Neural progenitor cell (in vitro differentiated cells): Measurements from ENCODE around the gene RGSL1. TPM values are rescaled to one million over a fixed set of nuclear protein-coding genes. Genes with fewer than 3 reads are reported as not detected.
A peak's percentile ranks its signal among the peaks of the same experiment; 100 is the strongest.

ENCODE experiments used
- DNase-seq: peaks from one replicate; pipeline ENCODE4 v3.0.0-alpha.2; 2016; ENCODE audit warnings: low spot score
- H2AFZ ChIP-seq: fragments of 200-600 bp; sonication (generic); replicated peaks from 2 replicates; pipeline ENCODE4 v1.6.1; 2016; ENCODE audit warnings: antibody characterized with exemption
- H3F3A ChIP-seq: fragments of 200-600 bp; sonication (generic); 2 replicates; pipeline ENCODE4 v1.6.1; 2016; ENCODE audit warnings: antibody characterized with exemption, low read depth
- H3K27ac ChIP-seq: fragments of 200-600 bp; sonication (generic); 2 replicates; pipeline ENCODE4 v1.5.1; 2016; ENCODE audit warnings: mild to moderate bottlenecking
- H3K27me3 ChIP-seq: fragments of 200-600 bp; sonication (generic); 2 replicates; pipeline ENCODE4 v1.6.1; 2016; ENCODE audit warnings: mild to moderate bottlenecking, moderate library complexity
- H3K36me3 ChIP-seq: fragments of 200-600 bp; sonication (generic); 2 replicates; pipeline ENCODE4 v1.5.1; 2016
- H3K4me1 ChIP-seq: fragments of 200-600 bp; sonication (generic); 2 replicates; pipeline ENCODE4 v1.6.1; 2016; ENCODE audit warnings: mixed run types
- H3K4me2 ChIP-seq: fragments of 200-600 bp; sonication (generic); 2 replicates; pipeline ENCODE4 v1.6.1; 2016
- H3K4me3 ChIP-seq: fragments of 200-600 bp; sonication (generic); 2 replicates; pipeline ENCODE4 v1.5.1; 2016
- H3K79me2 ChIP-seq: fragments of 200-600 bp; sonication (generic); 2 replicates; pipeline ENCODE4 v1.6.1; 2016; ENCODE audit warnings: low read depth
- H3K9ac ChIP-seq: fragments of 200-600 bp; sonication (generic); 2 replicates; pipeline ENCODE4 v1.6.1; 2016
- H3K9me3 ChIP-seq: fragments of 200-600 bp; sonication (generic); 2 replicates; pipeline ENCODE4 v1.5.1; 2016; ENCODE audit warnings: low read depth
- H4K20me1 ChIP-seq: fragments of 200-600 bp; sonication (generic); 2 replicates; pipeline ENCODE4 v1.6.1; 2016; ENCODE audit warnings: low read depth
- H3K27ac Mint-ChIP-seq: 3 replicates; pipeline ENCODE4 v1.8.0; 2021; ENCODE audit warnings: mixed read lengths
- H3K27me3 Mint-ChIP-seq: 2 replicates; pipeline ENCODE4 v1.8.0; 2022; ENCODE audit warnings: low read depth, mild to moderate bottlenecking, inconsistent platforms, moderate library complexity, mixed read lengths; ENCODE audit not compliant: insufficient read depth
- H3K36me3 Mint-ChIP-seq: 3 replicates; pipeline ENCODE4 v1.8.0; 2021; ENCODE audit warnings: mixed read lengths
- H3K4me1 Mint-ChIP-seq: 3 replicates; pipeline ENCODE4 v1.8.0; 2021; ENCODE audit warnings: mixed read lengths
- H3K4me3 Mint-ChIP-seq: 3 replicates; pipeline ENCODE4 v1.8.0; 2021; ENCODE audit warnings: mild to moderate bottlenecking, moderate library complexity, mixed read lengths
- H3K9me3 Mint-ChIP-seq: 3 replicates; pipeline ENCODE4 v1.8.0; 2020; ENCODE audit warnings: mixed read lengths
- CTCF ChIP-seq: fragments of 200-600 bp; sonication (generic); IDR thresholded peaks from 2 replicates; pipeline ENCODE4 v1.5.1; 2017; ENCODE audit warnings: antibody characterized with exemption, mild to moderate bottlenecking
- EZH2 ChIP-seq: fragments of 200-600 bp; sonication (generic); IDR thresholded peaks from 2 replicates; pipeline ENCODE4 v1.6.1; 2017; ENCODE audit warnings: antibody characterized with exemption, mild to moderate bottlenecking, moderate library complexity
- EZH2phosphoT487 ChIP-seq: fragments of 200-600 bp; sonication (generic); IDR thresholded peaks from 2 replicates; pipeline ENCODE4 v1.6.1; 2017; ENCODE audit warnings: antibody characterized with exemption
- total RNA-seq: library from RNA; depleted of rRNA; stranded (reverse); fragments of >200 nt; gene quantifications from 2 replicates; pipeline ENCODE4 v1.2.3, GENCODE V29; 2015; ENCODE audit warnings: low replicate concordance

RGSL1 gene
- total RNA-seq, 1 donor from 2014 or later = not detected

- Mint-ChIP-seq H3K27me3 (peaks cover 5% of the 10 kb centered on the region), H3K4me3 (no peak overlapping the region), H3K36me3 (no peaks in the 10 kb centered on the region), H3K4me1 (peaks cover 14% of the 10 kb centered on the region), H3K9me3 (no peaks in the 10 kb centered on the region), H3K27ac (no peak overlapping the region)
- H3K4me3 ChIP-seq = no peak overlapping the region
- no peak overlapping the region for H3K9ac ChIP-seq
- no peak overlapping the region for H3K27ac ChIP-seq
- H3K79me2 ChIP-seq = no peaks in the 10 kb centered on the region
- H3K9me3 ChIP-seq = peaks cover 3% of the 10 kb centered on the region
- DNase-seq = no peak
- no peaks in the 10 kb centered on the region for H3K27me3 ChIP-seq
- H2AFZ ChIP-seq = no peak overlapping the region
- no peaks in the 10 kb centered on the region for H3K4me1 ChIP-seq
- H3K4me2 ChIP-seq = no peak overlapping the region
- no peaks in the 10 kb centered on the region for H3F3A ChIP-seq
- TF ChIP-seq EZH2 (no peak), EZH2phosphoT487 (no peak), CTCF (no peak)
- no peaks in the 10 kb centered on the region for H4K20me1 ChIP-seq
- no peaks in the 10 kb centered on the region for H3K36me3 ChIP-seq
These were observed 137.1 kb downstream of the RGSL1 start for GRCh38 chr1:182587093-182587492.

- no peak for DNase-seq
- no peak overlapping the region for H3K27ac ChIP-seq
- H3K4me3 ChIP-seq = peak overlapping the region; percentile 47
- Mint-ChIP-seq H3K9me3 (no peaks in the 10 kb centered on the region), H3K4me1 (peaks cover 14% of the 10 kb centered on the region), H3K27me3 (peaks cover 6% of the 10 kb centered on the region), H3K36me3 (no peaks in the 10 kb centered on the region), H3K27ac (no peak overlapping the region), H3K4me3 (no peak overlapping the region)
- peak overlapping the region; percentile 79 for H3K4me2 ChIP-seq
- H3K36me3 ChIP-seq = no peaks in the 10 kb centered on the region
- H3K79me2 ChIP-seq = no peaks in the 10 kb centered on the region
- H3K9me3 ChIP-seq = peaks cover 3% of the 10 kb centered on the region
- H2AFZ ChIP-seq = no peak overlapping the region
- no peaks in the 10 kb centered on the region for H3F3A ChIP-seq
- H4K20me1 ChIP-seq = no peaks in the 10 kb centered on the region
- no peak overlapping the region for H3K9ac ChIP-seq
- H3K27me3 ChIP-seq = no peaks in the 10 kb centered on the region
- TF ChIP-seq EZH2phosphoT487 (no peak), EZH2 (no peak), CTCF (no peak)
- H3K4me1 ChIP-seq = no peaks in the 10 kb centered on the region
These were observed 137.9 kb downstream of the RGSL1 start for GRCh38 chr1:182587666-182588499.

- no peaks in the 10 kb centered on the region for H3K36me3 ChIP-seq
- no peaks in the 10 kb centered on the region for H3K79me2 ChIP-seq
- peak within 1 kb of the TSS; percentile 97 for H2AFZ ChIP-seq
- no peaks in the 10 kb centered on the region for H4K20me1 ChIP-seq
- H3K4me3 Mint-ChIP-seq = peak within 1 kb of the TSS; percentile 86
- H3K9ac ChIP-seq = no peak within 1 kb of the TSS
- H3K4me1 ChIP-seq = no peaks in the 10 kb centered on the region
- H3K27me3 ChIP-seq = no peaks in the 10 kb centered on the region
- no peak within 1 kb of the TSS for H3K27ac ChIP-seq
- peak within 1 kb of the TSS; percentile 79 for H3K4me2 ChIP-seq
- peak within 1 kb of the TSS; percentile 47 for H3K4me3 ChIP-seq
- peaks cover 14% of the 10 kb centered on the region for H3K4me1 Mint-ChIP-seq
- TF ChIP-seq EZH2 = no peak
- no peak for TF ChIP-seq CTCF
- TF ChIP-seq EZH2phosphoT487 = no peak
- H3K9me3 ChIP-seq = peaks cover 3% of the 10 kb centered on the region
- H3K9me3 Mint-ChIP-seq = no peaks in the 10 kb centered on the region
- H3K36me3 Mint-ChIP-seq = no peaks in the 10 kb centered on the region
- no peaks in the 10 kb centered on the region for H3F3A ChIP-seq
- peak within 1 kb of the TSS; percentile 78 for H3K27ac Mint-ChIP-seq
- DNase-seq = peak; percentile 73
- H3K27me3 Mint-ChIP-seq = peaks cover 6% of the 10 kb centered on the region
These were observed 138.8 kb downstream of the RGSL1 start, which contains the start of gene RNASEL for GRCh38 chr1:182588500-182589396. Gene RNASEL (minus strand): TSS chr1:182589256. CDS start chr1:182586806, 2,450 bp downstream.
